HS-27A (cell line): ENCODE results near the gene MBNL1.

Experiments used
- DNase-seq: peaks from one replicate; pipeline ENCODE4 v3.0.0-alpha.2; 2012; ENCODE audit warnings: low read depth, missing footprints

Gene MBNL1

DNA sequence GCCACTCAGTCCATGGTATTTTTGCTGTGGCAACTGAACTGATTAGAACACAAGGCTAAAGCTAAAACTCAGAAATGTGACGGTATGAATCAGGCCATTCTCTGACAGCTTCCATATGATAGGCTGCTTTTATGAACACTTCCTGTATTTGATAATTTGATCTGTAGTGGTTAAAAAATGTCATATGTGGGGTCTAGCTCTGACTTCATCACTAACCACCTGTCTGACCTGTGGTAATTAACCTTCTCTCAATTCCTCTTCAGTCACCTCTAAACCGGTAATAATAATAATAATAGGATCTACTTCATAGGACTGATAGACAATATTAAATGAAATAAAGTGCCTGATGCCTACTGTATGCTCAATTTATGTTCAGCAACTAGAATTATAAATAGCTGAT lies 223.2 kb downstream of the MBNL1 start:
- no peak for DNase-seq

DNA sequence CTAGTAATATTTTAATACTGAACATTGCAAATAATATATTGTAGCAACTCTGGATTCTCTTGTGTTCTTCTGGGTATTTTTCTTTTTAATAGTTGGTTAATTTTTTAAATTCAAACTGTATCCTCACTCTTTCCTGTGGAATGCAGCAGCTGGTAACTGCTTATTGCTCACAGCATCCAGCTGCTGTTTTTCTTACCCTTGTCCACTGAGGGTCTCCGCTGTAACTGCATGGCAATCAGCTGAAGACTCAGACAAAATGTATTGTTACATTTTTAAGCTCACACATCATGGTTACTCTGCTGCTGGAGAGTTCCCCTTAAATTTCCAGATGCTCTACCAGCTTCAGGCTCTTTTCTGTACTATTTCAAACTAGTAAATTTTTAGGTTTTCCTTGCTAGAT lies 227.6 kb downstream of the MBNL1 start:
- no peak for DNase-seq

GRCh38 chr3:152496716-152497115 lies 228.0 kb downstream of the MBNL1 start:
- DNase-seq = no peak

- DNase-seq = no peak
Measured at GRCh38 chr3:152497457-152497856, 228.7 kb downstream of the MBNL1 start.

DNA sequence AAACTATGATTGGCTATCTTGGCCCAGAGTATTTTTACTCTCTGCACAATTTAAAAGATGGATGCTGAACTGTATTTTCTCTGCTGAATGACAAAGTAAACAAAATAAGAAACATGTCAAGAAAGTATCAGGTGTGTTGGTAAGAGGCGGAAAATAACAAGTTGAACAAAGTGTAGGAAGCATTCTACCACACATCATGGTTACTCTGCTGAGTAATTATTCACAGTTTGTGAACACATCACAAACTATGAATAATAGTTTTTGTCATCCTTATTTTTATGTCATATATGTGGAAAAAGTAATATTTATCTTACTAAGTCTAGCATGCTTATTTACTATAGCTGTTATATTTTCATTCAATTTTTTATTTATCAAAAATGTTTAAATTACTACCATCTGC lies 229.2 kb downstream of the MBNL1 start:
- DNase-seq = no peak

GRCh38 chr3:152499791-152500385 lies 231.2 kb downstream of the MBNL1 start:
- DNase-seq = no peak

GRCh38 chr3:152505926-152506325 lies 237.2 kb downstream of the MBNL1 start:
- no peak for DNase-seq

DNA sequence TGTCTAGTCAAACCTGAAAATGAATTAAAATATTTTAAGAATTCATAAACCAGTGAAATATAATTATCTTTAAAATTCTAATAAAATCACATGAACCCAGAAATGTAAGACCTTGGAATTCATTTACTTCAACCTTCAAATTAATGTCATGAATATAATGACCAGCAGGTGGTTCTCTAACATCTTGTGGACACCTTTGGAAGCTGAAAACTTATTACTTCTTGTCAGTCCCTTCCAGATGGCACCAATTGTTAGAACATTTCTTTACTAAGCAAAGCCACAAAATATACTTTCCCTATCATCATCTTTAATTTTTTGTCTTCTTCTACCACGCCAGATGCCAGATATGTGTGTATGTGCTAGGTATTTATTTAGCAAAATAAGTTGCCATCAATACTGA lies 240.0 kb downstream of the MBNL1 start:
- DNase-seq = no peak

- DNase-seq = no peak
Measured at GRCh38 chr3:152511904-152512303, 243.2 kb downstream of the MBNL1 start.

- no peak for DNase-seq
Measured at GRCh38 chr3:152513301-152513960, 244.7 kb downstream of the MBNL1 start.
